GM19328 (cell line): Measurements from ENCODE around the gene LMNB1.
"Not testable (repeated sequence)": the region's sequence is repeated elsewhere in the genome, so short reads cannot be mapped to it uniquely, and the experiment has no call there.

Experiments used
- ATAC-seq: cut with Tn5 transposase; IDR thresholded peaks from one replicate; pipeline ENCODE4 v1.9.1; 2021; ENCODE audit warnings: mild to moderate bottlenecking, moderate library complexity; ENCODE audit not compliant: unreplicated experiment

Gene LMNB1

DNA sequence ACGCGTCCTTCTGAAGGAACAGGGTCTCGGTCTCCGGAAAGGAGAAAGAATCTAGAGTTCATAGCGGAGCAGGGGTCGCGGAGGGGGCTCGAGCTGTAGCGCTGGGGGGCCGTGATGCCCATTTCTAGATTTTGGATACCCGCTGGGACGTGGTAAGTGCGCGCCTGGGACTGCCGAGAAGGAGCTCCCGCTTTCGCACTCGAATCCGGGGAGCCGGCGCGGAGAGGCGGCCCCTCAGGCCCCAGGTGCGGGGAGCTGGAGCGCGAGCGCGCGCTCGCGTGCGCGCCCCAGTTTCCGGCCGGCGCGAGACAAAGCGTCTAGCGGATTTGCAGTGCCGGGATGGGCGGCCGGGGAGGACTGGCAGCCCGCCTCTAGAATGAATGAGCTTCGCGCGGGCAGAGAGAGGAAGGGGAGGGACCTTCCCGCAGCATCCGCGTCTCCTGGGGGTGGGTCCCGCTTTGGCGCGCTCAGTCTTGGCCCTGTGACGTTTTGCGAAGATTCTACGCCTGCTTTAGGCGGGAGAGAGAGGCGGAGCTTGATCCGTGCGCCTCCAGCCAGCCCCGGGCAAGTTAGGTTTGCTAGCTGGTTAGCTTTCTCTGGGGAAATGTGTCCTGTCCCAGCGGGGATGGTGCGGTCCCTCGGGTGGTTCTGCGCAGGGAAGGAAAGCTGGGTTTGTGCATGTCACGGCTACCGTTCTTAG is 1.2 kb downstream of the LMNB1 start:
- peak; percentile 60 for ATAC-seq

GRCh38 chr5:126778675-126779403 is 1.9 kb downstream of the LMNB1 start:
- ATAC-seq = peak; percentile 0

GRCh38 chr5:126780165-126780827 is 3.4 kb downstream of the LMNB1 start:
- ATAC-seq = no peak

DNA sequence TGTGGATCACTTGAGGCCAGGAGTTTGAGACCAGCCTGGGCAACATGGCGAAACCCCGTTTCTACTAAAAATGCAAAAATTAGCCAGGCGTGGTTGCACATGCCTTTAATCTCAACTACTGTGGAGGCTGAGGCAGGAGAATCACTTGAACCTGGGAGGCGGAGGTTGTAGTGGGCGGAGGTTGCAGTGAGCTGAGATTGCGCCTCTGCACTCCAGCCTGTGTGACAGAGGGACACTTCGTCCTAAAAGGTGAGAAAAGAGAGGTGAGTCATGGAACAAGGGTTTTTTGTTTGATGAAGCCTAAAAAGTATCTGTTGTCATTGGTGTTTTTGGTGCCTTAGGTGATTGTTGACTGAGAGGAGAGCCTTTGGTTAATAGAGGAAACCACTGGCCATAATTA is 11.5 kb downstream of the LMNB1 start:
- ATAC-seq = not testable (repeated sequence)

DNA sequence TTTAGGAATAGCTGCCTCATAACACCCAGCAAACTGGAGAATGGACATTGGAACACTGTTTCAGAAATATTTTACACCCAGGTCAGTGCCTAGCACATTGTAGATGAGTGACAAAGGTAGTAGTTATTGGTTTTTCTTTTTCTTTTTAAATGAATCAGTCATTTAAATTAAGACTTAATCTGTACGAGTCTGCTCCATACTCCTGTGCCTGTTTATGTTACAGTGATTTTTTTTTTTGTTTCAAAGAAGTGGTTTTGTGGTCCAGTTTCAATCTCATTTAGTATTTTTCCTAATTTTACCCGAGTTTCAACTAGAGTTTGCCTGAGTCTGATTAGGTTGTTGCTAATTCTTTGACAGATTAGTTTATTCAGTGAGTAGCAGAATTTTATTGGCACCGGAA is 16.2 kb downstream of the LMNB1 start:
- no peak for ATAC-seq

DNA sequence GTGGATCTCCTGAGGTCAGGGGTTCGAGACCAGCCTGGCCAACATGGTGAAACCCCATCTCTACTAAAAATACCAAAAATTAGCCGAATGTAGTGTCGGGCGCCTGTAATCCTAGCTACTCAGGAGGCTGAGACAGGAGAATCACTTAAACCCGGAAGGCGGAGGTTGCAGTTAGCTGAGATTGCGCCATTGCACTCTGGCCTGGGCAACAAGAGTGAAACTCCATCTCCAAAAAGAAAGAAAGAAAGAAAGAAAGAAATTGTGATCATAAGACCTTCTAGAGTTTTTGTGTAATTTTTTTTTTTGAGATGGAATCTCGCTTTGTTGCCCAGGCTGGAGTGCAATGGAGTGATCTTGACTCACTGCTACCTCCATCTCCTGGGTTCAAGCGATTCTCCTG is 16.7 kb downstream of the LMNB1 start:
- ATAC-seq = not testable (repeated sequence)

GRCh38 chr5:126794157-126794828 is 17.4 kb downstream of the LMNB1 start:
- ATAC-seq = no peak

GRCh38 chr5:126799780-126800179 is 22.8 kb downstream of the LMNB1 start:
- no peak for ATAC-seq

DNA sequence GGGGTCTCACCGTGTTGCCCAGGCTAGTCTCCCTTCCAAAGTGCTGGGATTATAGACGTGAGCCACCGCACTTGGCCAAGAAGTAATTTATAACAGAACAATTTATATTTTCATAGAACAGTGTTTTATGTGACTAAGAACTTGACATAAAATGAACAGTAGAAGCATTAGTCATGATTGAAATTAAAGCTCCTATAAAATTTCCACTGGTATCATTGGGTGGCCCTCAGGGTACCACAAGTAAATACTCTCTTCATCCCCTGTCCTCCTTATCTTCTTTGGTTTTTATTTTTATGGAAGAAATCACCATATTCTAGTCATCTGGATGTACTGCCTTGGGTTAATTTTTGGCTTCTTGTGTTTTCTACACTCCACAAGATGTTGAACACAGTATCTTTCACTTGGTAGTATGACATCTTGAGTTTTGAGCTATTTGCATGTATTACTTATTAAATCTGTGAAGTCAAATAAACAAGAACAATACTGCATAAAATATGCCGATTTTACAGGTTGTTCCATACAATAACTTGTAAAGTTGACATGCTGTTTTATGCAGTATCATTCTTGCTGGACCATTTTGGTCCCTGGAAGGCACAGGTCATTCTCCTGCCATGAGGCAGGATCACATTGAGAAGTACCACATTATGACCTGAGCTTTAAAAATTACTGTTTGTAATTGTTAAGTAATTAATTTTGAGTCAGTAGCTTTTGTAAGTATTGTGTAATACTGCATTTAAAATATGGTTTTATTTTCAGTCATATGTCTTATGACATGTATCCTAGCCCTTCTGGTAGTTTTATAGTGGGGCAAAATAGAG is 24.4 kb downstream of the LMNB1 start:
- ATAC-seq = no peak

GRCh38 chr5:126801992-126802294 is 25.0 kb downstream of the LMNB1 start:
- ATAC-seq = no peak

GRCh38 chr5:126805063-126805462 is 28.1 kb downstream of the LMNB1 start:
- no peak for ATAC-seq

DNA sequence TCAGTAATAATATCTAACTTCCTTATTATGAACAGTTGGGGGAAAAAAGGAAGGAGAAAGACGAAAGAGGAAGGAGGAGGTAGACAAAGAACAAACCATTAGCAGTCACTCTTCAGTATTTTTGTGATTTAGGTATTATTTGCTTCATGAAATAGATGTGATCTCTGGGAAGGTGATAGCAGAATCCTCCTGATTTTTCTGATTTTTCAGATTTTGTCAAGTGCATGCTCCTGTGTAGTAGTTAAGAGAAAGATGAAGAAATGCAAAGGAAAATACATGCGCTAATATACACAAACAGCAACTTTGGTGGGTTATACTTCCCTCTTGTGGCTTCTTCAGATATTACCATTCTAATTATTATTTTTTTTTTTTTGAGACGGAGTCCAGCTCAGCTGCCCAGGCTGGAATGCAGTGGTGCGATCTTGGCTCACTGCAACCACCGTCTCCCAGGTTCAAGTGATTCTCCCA is 31.6 kb downstream of the LMNB1 start:
- peak; percentile 46 for ATAC-seq

GRCh38 chr5:126809916-126810315 is 33.0 kb downstream of the LMNB1 start:
- no peak for ATAC-seq

GRCh38 chr5:126810596-126811380 is 33.9 kb downstream of the LMNB1 start:
- ATAC-seq = no peak

GRCh38 chr5:126811515-126812198 is 34.7 kb downstream of the LMNB1 start:
- ATAC-seq = no peak

DNA sequence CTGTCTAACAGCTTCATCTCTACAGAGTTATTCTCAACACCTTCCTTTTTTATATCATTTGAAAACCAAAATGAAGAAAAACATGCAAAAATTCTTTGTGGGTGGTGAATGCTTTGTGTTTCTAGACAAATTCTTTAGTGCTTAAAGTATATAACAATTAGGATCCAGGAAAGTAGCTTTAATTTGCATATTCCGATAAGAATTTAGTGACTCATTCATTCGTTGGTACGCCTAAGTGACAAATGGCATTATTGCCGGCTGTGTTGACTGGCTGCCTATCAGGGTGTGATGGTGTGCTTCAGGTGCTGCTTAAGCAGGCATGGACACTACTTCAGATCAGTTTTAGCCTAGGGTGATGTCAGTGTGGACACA is 35.2 kb downstream of the LMNB1 start:
- ATAC-seq = no peak

DNA sequence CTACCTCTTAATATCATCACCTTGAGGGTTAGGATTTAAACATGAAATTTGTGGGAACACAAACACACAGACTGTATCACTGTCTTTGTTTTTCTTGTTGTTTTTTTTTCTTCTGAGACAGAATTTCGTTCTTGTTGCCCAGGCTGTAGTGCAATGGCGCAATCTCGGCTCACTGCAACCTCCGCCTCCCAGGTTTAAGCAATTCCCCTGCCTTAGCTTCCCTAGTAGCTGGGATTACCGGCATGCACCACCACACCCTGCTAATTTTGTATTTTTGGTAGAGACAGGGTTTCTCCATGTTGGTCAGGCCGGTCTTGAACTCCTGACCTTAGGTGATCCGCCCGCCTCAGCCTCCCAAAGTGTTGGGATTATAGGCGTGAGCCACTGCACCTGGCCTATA is 36.9 kb downstream of the LMNB1 start:
- not testable (repeated sequence) for ATAC-seq

GRCh38 chr5:126814721-126815404 is 37.9 kb downstream of the LMNB1 start:
- no peak for ATAC-seq

DNA sequence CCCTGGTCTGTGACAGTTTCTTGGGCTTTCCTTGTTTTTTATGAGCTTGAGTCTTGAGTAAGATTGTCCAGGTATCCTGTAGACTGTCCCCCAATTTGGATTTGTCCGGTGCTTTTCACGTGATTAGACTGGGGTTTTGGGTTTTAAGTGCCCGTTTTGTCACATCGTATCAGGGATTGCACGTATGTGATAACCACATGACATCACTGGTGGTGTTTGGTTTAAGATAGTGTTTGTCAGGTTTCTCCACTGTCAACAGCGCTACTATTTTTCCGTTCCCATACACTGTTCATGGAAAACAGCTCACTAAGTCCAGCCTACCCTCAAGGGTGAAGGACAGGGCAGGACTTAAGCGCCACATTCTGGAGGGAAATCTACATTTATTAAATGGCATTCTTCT is 39.7 kb downstream of the LMNB1 start:
- no peak for ATAC-seq
